Urinary bladder (tissue), 4 donors: ENCODE data around the gene PTPN20. TPM values are rescaled to one million over a fixed set of nuclear protein-coding genes. Genes with fewer than 3 reads are reported as not detected.
"Not testable (repeated sequence)": the region's sequence is repeated elsewhere in the genome, so short reads cannot be mapped to it uniquely, and the experiment has no call there.

Source experiments
- DNase-seq: peaks from one replicate; pipeline ENCODE4 v3.0.0-alpha.2; 2015; ENCODE audit errors: extremely low spot score
- H3K27ac ChIP-seq: one replicate; pipeline ENCODE4 v1.5.1; 2013; ENCODE audit warnings: low read depth, mild to moderate bottlenecking, moderate library complexity
- H3K36me3 ChIP-seq: one replicate; pipeline ENCODE4 v1.6.1; 2013; ENCODE audit warnings: mild to moderate bottlenecking, moderate library complexity; ENCODE audit not compliant: insufficient read depth
- H3K4me1 ChIP-seq: one replicate; pipeline ENCODE4 v1.6.1; 2013; ENCODE audit warnings: mild to moderate bottlenecking, moderate library complexity; ENCODE audit not compliant: insufficient read depth
- H3K4me3 ChIP-seq: one replicate; pipeline ENCODE4 v1.5.1; 2013; ENCODE audit warnings: low read depth, low read length
- WGBS: extraction: QIAGEN DNeasy Blood & Tissue Kit; methylation state at CpG from one replicate; pipeline ENCODE4 v1.1.7; 2013; 5-methylcytosine and 5-hydroxymethylcytosine counted together
- polyA plus RNA-seq: library from polyadenylated mRNA; stranded (reverse); fragments of 200-250 nt; gene quantifications from one replicate; pipeline ENCODE4 v1.2.3, GENCODE V29; 2013
- total RNA-seq: library from RNA; depleted of rRNA; stranded (reverse); fragments of >200 nt; gene quantifications from one replicate; pipeline ENCODE4 v1.2.3, GENCODE V29; 2014
- donor health status: healthy with polysubstance abuse.
- donor health status: healthy.

Gene PTPN20
- total RNA-seq = 8.6 TPM
- polyA plus RNA-seq = 1.3 TPM

- WGBS = 25% methylated on average over 22 of the region's 50 CpGs
- H3K4me3 ChIP-seq, DNase-seq, H3K4me1 ChIP-seq, H3K27ac ChIP-seq, H3K36me3 ChIP-seq: not testable (repeated sequence)
These were observed at the start of gene PTPN20 for GRCh38 chr10:46911144-46911876. Gene PTPN20, plus strand, starts transcription at chr10:46911428. Its CDS starts 21,072 bp downstream, at chr10:46932500.

- DNase-seq, H3K4me1 ChIP-seq, H3K27ac ChIP-seq, H3K36me3 ChIP-seq, H3K4me3 ChIP-seq: not testable (repeated sequence)
These were observed 41.5 kb upstream of the PTPN20 start for GRCh38 chr10:46869716-46870115.

GRCh38 chr10:46871583-46871982 is 39.6 kb upstream of the PTPN20 start:
- DNase-seq, H3K4me1 ChIP-seq: not testable (repeated sequence)
- WGBS = 93% methylated on average over 4 of the region's 4 CpGs

GRCh38 chr10:46875304-46875703 is 35.9 kb upstream of the PTPN20 start:
- H3K27ac ChIP-seq, DNase-seq, H3K36me3 ChIP-seq, H3K4me3 ChIP-seq, H3K4me1 ChIP-seq: not testable (repeated sequence)
- 86% methylated on average over 4 of the region's 6 CpGs for WGBS

More at GRCh38 chr10:46871583-46871982, 39.6 kb upstream of the PTPN20 start:
- H3K27ac ChIP-seq, H3K4me3 ChIP-seq, H3K36me3 ChIP-seq: not testable (repeated sequence)

- H3K36me3 ChIP-seq, H3K4me1 ChIP-seq, H3K4me3 ChIP-seq, H3K27ac ChIP-seq, DNase-seq: not testable (repeated sequence)
- WGBS = 83% methylated on average over 4 of the region's 5 CpGs
These were observed 34.5 kb upstream of the PTPN20 start for GRCh38 chr10:46876773-46877172.

GRCh38 chr10:46878761-46879160 is 32.5 kb upstream of the PTPN20 start:
- not testable (repeated sequence) for H3K4me3 ChIP-seq, H3K36me3 ChIP-seq, H3K27ac ChIP-seq, H3K4me1 ChIP-seq, DNase-seq
- WGBS = 62% methylated on average over 7 of the region's 7 CpGs

GRCh38 chr10:46890813-46891611 is 20.2 kb upstream of the PTPN20 start:
- WGBS = 60% methylated on average over 9 of the region's 11 CpGs
- not testable (repeated sequence) for H3K4me3 ChIP-seq, H3K36me3 ChIP-seq, DNase-seq, H3K4me1 ChIP-seq, H3K27ac ChIP-seq

- DNase-seq, H3K36me3 ChIP-seq, H3K4me1 ChIP-seq, H3K4me3 ChIP-seq, H3K27ac ChIP-seq: not testable (repeated sequence)
- WGBS = 69% methylated on average over 7 of the region's 7 CpGs
These were observed 14.2 kb upstream of the PTPN20 start for GRCh38 chr10:46896762-46897692.

GRCh38 chr10:46901247-46901646 is 10.0 kb upstream of the PTPN20 start:
- 35% methylated on average over 2 of the region's 2 CpGs for WGBS
- H3K27ac ChIP-seq, H3K4me1 ChIP-seq, H3K4me3 ChIP-seq, H3K36me3 ChIP-seq, DNase-seq: not testable (repeated sequence)

- 91% methylated on average over 2 of the region's 5 CpGs for WGBS
- not testable (repeated sequence) for H3K4me3 ChIP-seq
These were observed 7.4 kb upstream of the PTPN20 start for GRCh38 chr10:46903874-46904273.

GRCh38 chr10:46906359-46906758 is 4.9 kb upstream of the PTPN20 start:
- DNase-seq, H3K36me3 ChIP-seq, H3K27ac ChIP-seq, H3K4me3 ChIP-seq, H3K4me1 ChIP-seq: not testable (repeated sequence)
- WGBS = 93% methylated on average over 5 of the region's 7 CpGs

More at GRCh38 chr10:46903874-46904273, 7.4 kb upstream of the PTPN20 start:
- not testable (repeated sequence) for H3K36me3 ChIP-seq, H3K27ac ChIP-seq, H3K4me1 ChIP-seq, DNase-seq

- not testable (repeated sequence) for DNase-seq, H3K27ac ChIP-seq, H3K4me1 ChIP-seq, H3K4me3 ChIP-seq, H3K36me3 ChIP-seq
- no CpG with 5 or more reads among the region's 10 CpGs for WGBS
These were observed 3.8 kb upstream of the PTPN20 start for GRCh38 chr10:46907185-46908117.
